HG02970 (cell line): Measurements from ENCODE around the gene ZCCHC14.
"Not testable (repeated sequence)": the region's sequence is repeated elsewhere in the genome, so short reads cannot be mapped to it uniquely, and the experiment has no call there.

ENCODE experiments used
- ATAC-seq: cut with Tn5 transposase; IDR thresholded peaks from one replicate; pipeline ENCODE4 v1.9.1; 2021; ENCODE audit warnings: mild to moderate bottlenecking, moderate library complexity, moderate number of reproducible peaks; ENCODE audit not compliant: unreplicated experiment, low FRiP score

The ZCCHC14 gene

DNA sequence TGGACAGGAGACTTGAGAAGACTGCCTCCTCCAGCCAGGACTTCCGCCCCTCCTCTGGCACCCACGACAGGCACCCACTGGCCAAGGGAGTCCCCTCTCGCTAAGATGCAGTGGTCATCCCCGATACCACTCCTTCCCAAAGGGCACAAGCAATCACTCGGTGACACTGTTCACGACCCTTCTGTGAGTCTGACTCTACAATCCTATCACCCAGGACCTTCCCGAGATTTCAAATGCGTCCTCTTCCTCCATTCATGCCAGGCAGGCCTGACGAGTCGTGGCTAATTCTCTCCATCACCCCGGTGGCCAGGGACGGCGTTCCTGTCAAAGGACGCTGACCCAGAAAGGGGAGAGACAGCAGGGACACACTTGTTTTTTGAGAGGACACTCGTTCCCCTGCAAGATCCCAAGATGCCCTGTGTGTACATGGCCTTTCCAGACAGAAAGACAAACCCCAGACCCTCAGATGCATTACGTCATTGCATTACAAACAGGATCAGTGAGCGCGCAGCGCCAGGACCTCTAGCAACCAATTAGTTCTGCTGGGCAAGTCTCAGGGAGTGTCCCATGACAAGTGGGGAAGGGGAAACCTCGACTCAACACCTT lies 121.5 kb downstream of the ZCCHC14 start:
- no peak for ATAC-seq

DNA sequence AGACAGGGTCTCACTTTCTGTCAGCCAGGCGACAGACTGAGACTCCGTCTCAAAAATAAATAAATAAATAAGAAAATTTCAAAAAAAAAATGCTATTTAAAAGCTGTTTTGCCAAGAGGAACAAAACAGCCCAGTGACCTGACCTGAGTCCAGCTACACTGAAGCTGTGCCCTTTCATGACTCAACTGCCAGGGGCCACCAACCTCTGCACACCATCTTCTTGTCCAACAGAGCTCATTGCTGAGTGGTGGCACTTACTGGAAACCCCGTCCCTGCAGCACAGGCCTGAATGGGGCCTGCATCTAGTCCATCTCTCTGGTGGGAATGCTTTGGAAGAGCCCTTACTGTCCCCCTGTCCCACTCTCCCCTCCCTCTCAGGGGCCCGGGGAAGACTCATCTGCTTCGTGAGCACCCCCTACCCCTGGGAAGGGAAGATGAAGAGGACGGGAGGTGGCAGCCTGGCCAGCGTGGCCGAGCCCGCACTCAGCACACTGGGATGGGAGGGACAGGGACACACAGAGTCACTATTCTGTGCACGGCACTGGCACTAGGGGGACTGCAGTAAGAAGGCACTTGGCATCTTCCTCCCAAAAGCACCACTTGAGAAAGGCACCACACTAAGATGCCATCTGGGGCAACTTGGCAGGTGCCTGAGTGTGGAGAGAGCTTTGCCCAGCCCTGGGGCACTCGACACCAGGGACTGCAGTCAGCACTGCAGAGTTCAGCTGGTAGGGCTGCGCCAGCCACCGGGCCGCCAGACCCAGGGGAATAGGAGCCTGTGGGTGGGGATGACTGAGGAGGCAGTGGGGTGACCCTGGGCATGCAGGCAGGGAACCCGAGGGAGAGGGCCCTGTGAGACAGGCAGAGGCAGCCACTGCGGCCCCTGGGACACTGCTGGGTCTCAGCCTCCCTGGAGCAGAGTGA lies 122.8 kb downstream of the ZCCHC14 start:
- no peak for ATAC-seq

DNA sequence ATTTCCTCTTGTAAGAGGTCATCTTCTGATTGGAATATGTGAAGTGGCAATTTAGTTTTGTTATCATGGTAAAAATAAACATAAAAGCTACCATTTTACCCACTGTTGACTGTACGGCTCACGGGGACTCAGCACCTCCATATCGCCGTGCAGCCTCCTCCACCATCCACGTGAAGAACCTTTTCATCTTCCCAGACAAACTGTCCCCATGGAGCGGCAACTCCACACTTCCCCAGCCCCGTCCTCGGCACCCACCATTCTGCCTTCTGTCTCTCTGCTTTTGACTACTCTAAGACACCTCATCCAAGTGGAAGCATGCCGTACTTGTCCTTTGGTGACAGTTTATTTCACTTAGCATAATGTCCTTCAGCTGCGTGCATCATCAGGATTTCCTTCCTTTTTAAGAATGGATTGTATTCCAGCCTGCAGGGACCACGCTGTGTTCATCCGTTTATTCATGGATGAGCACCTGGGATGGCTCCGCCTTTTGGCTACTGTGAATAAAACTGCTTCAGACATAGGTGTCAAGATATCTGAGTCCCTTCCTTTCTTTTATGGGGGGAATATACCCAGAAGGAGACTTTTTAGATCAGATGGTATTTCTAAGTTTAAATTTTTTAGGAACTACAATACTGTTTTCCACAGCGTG lies 123.6 kb downstream of the ZCCHC14 start:
- no peak for ATAC-seq

DNA sequence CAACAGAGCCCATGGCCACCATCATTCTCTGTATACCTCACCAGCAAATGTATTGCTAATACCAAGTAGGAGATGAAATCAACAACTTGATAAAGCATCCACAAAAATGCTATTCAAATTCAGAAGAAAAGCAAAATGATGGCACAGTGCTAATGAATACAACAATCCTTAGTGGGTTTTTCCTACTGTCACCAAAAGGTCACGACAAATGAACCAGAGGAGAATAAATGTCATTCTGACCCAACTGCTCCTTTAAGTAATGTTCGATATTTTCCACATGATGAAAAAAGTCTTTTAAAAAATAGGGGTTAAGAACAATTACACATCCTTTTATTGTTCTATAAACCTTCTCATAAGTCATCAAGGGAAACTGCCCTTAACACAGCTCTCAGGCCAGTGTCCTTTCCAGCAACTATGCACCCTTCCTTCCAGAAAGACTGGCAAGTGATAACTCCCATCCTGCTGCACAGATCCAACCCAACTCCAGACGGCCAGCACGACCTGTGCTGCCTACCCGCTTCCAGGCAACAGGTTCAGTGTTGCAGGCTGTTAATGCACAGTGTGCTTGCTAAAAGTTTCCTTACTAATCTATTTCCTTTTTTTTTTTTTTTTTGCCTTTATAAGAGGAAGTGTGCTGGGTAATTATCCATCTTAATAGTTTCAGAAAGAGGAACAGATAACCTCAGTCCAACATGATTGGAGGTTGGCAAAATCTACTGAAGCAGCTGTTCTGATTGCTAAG lies 124.6 kb downstream of the ZCCHC14 start:
- ATAC-seq = no peak

DNA sequence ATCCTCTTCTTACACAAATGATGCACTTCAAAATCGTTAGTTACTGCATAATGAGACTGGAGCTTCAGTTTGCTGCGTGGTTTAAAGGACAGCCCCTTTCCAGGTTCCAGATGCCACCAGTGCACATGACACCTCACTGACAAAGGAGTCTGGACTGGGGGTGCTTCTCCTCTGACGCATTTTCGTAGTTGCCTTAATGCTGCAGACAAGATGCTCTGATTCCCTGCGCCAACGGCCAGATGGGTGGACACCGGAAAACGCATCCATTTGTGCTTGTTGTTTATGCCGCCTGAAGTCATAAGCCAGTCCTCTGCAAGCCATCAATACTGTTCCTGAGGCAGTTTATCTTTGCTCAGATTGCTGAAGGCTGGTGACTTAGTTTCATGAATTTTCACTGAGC lies 125.3 kb downstream of the ZCCHC14 start:
- ATAC-seq = no peak

DNA sequence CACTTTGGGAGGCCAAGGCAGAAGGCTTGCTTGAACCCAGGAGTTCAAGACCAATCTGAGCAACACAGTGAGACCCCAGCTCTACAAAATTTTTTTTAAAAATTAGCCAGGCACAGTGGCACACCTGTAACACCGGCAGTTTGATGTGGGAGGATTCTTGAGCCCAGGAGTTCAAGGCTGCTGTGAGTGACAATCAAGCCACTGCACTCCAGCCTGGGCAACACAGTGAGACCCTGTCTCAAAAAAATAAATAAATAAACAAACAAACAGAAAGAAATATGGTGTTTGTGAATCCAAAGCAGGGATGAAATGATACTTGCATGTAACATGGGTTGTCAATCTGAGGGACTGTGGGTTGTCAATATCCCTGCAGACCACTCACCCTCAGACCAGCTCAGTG lies 125.9 kb downstream of the ZCCHC14 start:
- ATAC-seq = no peak

DNA sequence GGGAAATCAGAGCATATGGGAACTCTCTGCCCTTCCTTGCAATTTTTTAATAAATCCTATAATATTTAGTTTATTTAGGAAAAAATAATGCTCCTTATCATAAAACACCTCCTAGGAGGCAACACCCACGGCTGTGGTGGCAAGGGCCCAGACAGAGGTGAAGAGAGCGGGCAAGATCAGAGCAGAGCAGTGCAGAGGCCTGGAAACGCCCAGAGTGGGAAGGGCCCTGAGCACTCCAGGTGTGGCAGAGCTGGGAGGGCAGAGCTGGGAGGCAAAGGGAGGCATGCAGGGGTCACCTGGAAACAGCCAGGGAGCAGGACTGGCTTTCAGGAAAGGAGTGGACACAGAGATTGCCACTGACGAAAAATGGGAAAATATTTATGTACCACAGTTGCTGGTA lies 126.5 kb downstream of the ZCCHC14 start:
- no peak for ATAC-seq

DNA sequence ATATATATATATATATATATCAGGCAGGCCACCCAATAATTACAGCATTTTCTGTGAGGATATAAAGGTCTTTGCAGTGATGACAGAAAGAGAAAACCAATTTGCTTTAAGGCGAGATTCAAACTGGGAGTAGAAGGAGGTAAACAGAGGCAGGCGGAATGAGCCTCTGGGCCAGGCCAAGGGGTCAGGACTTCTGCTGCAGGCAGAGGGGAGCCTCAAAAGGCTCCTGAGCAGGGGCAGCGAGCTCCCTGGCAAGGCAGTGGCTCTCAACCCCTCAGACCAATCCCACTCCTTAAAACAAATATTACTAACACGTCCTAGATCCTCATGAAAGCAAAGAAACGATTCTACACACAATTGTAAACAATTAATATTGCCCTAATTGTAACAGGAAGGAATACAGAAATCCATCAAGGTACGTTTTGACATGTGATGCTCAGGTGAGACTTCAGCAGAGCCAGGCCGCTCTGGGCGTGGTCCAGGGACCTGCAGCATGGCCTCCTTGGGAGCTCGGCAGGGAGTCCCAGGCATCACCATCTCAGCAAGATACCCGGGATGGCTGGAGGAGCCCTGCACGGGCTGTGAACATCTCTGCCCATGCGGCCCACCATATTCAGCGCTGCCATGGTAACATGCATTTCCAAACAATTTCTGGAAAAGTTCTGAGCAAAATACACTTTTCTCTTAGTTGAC lies 127.7 kb downstream of the ZCCHC14 start:
- no peak for ATAC-seq

DNA sequence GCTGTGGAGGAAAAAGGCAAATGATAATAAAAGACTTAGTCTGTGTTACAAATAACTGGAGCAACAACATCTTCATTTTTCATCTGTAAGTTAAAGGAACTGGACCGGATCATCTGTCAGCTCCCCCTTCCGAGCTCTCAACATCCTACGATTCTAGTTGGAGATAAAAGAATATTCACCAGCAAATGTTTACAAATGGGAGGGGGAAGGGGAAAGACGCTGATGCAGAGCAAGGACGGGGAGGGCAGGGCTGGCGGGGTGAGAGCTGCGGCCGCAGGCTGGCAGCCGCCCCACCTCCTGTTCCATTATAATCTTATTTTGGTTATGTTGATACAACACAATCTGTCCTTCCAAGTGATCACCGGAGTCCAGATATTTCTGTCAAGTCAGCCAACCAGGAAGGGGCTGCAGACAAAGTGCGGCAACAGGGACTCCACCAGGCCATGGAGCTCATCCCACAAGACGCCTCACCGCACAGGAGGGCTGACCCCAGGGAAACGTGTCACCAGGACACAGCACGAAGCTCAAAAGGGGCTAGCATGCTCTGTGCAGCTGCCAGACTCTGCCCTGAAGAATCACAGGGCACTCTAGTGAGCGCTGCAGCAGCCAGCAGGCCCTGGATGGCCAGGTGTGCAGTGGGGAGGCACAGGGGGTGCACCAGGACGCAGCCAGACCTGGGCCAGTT lies 128.9 kb downstream of the ZCCHC14 start:
- no peak for ATAC-seq

DNA sequence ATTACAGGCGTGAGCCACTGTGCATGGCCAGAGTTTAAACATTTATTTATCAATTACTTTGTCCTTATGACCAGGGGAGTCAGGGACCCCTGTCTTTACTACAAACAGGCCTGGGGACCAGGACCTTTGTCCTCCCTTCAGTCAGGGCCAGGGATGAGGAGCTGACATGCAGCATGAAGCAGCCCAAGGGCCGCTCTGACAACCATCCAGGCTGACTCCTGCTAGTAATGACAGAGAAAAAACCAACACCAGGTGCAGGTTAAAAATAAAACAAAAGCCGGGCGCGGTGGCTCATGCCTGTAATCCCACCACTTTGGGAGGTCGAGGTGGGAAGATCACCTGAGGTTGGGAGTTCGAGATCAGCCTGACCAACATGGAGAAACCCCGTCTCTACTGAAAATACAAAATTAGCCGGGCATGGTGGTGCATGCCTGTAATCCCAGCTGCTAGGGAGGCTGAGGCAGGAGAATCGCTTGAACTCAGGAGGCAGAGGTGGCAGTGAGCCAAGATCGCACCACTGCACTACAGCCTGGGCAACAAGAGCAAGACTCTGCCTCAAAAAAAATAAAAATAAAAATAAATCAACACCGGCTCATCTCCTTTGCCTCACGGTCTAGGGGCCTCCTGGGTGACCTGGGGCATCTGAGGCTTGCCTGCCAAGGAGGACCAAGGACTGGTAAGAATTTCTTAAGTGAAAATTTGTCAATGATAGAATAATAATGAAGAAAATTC lies 129.8 kb downstream of the ZCCHC14 start:
- ATAC-seq = not testable (repeated sequence)

DNA sequence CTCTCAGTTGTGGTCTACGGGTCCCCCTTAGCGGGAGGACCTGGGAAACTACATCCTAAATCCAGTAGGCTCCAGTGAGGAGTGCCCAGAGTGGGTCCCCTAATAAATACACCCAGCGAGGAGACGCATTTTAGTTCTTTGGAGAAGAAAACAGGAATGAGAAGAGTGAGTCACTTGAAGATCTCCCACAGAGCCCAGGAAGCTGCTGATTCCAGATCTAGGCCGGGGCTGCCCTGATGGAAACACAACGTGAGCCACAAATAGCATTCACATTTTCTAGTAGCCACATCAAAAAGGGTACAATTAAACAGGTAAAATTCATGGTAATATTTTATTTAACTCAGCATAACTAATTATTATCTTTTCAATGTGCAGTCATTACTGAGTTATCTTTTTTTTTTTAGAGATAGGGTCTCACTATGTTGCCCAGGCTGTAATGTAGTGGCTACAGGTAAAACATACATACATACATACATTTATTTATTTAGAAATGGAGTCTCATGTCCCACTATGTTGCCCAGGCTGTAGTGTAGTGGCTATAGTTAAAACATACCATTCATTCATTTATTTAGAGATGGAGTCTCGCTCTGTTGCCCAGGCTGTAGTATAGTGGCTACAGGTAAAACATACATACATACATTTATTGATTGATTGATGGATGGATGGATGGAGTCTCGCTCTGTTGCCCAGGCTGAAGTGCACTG lies 130.8 kb downstream of the ZCCHC14 start:
- no peak for ATAC-seq

DNA sequence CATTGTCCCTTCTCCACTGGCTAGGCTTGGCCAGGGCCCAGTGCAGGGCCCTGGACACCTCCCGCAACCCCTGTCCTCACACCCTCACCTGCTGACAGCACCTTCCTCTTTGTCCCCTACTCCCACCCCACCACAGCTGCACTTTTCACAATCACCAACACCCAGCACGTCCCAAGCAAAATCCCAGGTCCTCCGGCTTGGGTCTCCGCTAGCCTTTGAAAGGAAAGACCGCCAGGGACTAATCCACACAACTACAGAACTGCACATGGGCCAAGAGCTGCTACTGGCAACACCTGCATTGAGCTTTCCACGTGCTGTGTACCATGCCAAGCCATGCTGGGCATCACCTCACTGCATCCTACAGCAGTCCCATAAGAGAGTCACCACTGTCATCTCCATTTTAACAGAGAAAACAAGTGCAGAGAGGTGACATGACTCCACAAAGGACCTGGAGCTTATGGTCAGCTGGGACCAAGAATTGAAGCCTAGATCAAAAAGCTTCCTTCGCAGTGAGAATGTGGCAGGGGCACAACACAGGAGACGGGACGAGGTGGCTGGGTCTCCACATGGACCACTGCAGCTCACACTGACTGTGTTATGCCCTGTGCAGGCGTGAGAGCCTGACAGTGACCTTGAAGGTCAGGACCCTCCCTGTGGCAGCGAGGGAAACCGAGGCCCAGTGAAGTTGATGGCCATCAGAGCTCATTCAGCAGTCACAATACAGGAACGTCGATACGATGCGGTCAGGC lies 131.8 kb downstream of the ZCCHC14 start:
- ATAC-seq = no peak

DNA sequence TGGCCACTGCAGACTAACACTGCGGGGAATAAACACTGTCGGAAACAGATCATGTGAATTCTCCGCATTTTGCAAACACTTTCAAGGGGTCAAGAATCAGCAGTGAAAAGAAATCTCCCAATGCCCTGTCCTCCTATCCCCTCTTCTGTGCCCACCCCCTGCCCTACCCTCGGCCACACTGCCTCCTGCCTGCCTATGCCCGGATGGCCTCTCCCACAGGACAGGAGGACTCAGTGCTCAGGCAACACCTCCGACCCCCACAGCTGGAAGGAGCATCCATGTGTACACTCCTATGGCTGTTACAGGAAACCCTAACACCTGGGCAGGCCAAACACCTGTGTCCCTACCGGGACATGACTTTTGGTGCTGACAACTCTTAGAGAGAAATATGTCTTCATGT lies 133.7 kb downstream of the ZCCHC14 start:
- ATAC-seq = no peak

DNA sequence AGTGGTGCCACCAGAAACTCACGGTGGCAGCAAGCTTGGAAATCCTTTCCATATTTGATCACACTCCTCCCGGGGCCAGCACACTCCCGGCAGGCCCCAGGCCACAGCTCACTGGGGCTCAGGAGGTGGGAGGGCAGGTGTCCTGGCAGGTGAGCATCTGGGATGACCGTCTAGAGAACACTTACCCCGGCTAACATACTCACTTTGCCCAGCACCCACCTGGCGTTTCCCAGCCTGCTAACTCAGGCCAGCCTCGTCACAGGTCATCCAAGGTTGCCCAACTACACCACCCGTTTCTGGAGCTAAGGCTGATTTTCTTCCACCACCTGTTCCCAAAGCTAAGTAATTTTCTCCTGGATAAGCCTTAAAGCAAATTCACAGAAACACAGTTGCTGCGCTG lies 134.1 kb downstream of the ZCCHC14 start:
- ATAC-seq = no peak

DNA sequence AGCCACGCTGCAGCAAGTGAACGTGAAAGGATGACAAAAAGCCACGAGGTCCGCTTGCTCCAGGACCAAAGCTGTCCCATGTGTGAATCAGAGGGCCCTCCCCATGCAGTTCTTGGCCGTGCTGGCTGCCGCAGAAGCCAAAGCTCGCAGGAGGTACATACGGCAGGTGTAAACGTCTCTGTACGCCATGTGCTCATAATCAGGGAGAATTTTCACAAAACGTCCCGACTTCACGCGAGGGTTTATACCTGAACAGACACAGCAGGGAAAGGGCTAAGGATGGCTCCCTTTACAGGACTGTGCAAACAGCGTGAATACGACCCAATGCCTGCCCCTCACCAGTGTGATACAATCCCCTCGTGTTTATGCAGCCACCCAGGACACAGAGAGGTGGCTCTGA lies 134.6 kb downstream of the ZCCHC14 start:
- no peak for ATAC-seq

DNA sequence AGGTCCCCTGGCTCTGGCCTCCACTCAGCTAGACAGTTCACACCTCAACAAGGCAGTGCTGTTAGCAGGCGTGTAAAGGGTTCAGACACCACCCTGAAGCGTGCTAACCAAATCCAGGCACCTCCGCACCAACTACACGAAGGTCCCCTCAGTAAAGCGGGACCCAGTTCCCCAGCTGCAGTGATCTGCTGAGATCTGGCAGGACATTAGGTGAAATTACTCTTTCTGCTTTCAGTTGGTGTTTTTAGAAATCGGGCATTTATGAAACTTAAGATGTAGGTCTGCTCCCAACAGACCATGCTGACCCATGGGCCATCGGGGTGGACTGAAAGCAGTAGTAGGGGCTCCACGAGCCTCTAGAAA lies 136.4 kb downstream of the ZCCHC14 start:
- ATAC-seq = no peak
